Endodermal cell (in vitro differentiated cells): ENCODE results near the gene SYNJ2. TPM values are rescaled to one million over a fixed set of nuclear protein-coding genes. Genes with fewer than 3 reads are reported as not detected.
A peak's percentile ranks its signal among the peaks of the same experiment; 100 is the strongest.

Experiments
- DNase-seq: peaks from one replicate; pipeline ENCODE4 v3.0.0-alpha.2; 2017
- H3K27ac ChIP-seq: 2 replicates; pipeline ENCODE4 v1.5.1; 2013; ENCODE audit warnings: mild to moderate bottlenecking, low read depth, low read length, moderate library complexity
- H3K27me3 ChIP-seq: 2 replicates; pipeline ENCODE4 v1.6.1; 2013; ENCODE audit warnings: mild to moderate bottlenecking, low read length, moderate library complexity; ENCODE audit not compliant: insufficient read depth, control insufficient read depth, poor library complexity, severe bottlenecking
- H3K36me3 ChIP-seq: 2 replicates; pipeline ENCODE4 v1.7.0; 2013; ENCODE audit warnings: mild to moderate bottlenecking, low read length, moderate library complexity; ENCODE audit not compliant: control insufficient read depth, insufficient read depth
- H3K4me1 ChIP-seq: one replicate; pipeline ENCODE4 v1.7.0; 2013; ENCODE audit warnings: low read length; ENCODE audit not compliant: control insufficient read depth, insufficient read depth
- H3K4me3 ChIP-seq: 2 replicates; pipeline ENCODE4 v1.5.1; 2013; ENCODE audit warnings: mild to moderate bottlenecking, low read length, moderate library complexity
- H3K9ac ChIP-seq: 2 replicates; pipeline ENCODE4 v1.6.1; 2013; ENCODE audit warnings: mild to moderate bottlenecking, low read length, moderate library complexity; ENCODE audit not compliant: poor library complexity, severe bottlenecking; ENCODE audit errors: extremely low read depth
- H3K9me3 ChIP-seq: 2 replicates; pipeline ENCODE4 v1.6.1; 2013; ENCODE audit warnings: mild to moderate bottlenecking, low read length, moderate library complexity; ENCODE audit not compliant: control insufficient read depth
- H3K27ac Mint-ChIP-seq: 2 replicates; pipeline ENCODE4 v1.8.0; 2020; ENCODE audit warnings: mixed read lengths
- H3K27me3 Mint-ChIP-seq: 2 replicates; pipeline ENCODE4 v1.8.0; 2021; ENCODE audit warnings: mild to moderate bottlenecking, mixed read lengths; ENCODE audit not compliant: insufficient read depth
- H3K36me3 Mint-ChIP-seq: 2 replicates; pipeline ENCODE4 v1.8.0; 2020; ENCODE audit warnings: low read depth, mixed read lengths
- H3K4me1 Mint-ChIP-seq: 2 replicates; pipeline ENCODE4 v1.8.0; 2020; ENCODE audit warnings: mixed read lengths
- H3K4me3 Mint-ChIP-seq: 2 replicates; pipeline ENCODE4 v1.8.0; 2020; ENCODE audit warnings: mild to moderate bottlenecking, moderate library complexity, mixed read lengths
- H3K9me3 Mint-ChIP-seq: 2 replicates; pipeline ENCODE4 v1.8.0; 2020; ENCODE audit warnings: mild to moderate bottlenecking, mixed read lengths
- WGBS, 2 experiments: methylation state at CpG; one replicate each; pipeline versions ENCODE4 v1.1.5 to v1.1.7; 2013; ENCODE audit warnings: missing lambda C conversion rate in 2 of 2, mixed read lengths in 1 of 2; ENCODE audit not compliant: insufficient coverage in 1 of 2, insufficient read length in 1 of 2; 5-methylcytosine and 5-hydroxymethylcytosine counted together
- total RNA-seq, 2 donors: library from RNA; stranded (reverse); fragmentation: NEBNext Ultra II Directional in 1 of 2; extraction: Animal tissue kit (Norgen Biotek cat#: 25700) in 1 of 2; gene quantifications; 2 replicates in 1 of 2; 3 replicates in 1 of 2; pipeline ENCODE4 v1.2.1, GENCODE V29; 2021
- TF ChIP-seq, protein P1 (sequence below): fragments of 200-600 bp; sonication (generic); conservative IDR thresholded peaks from 2 replicates; pipeline ENCODE4 v1.5.0; 2021; ENCODE audit warnings: antibody characterized with exemption, mild to moderate bottlenecking

The SYNJ2 gene
- total RNA-seq, 2 donors from 2014 or later: 21.2 to 32.8 TPM

DNA sequence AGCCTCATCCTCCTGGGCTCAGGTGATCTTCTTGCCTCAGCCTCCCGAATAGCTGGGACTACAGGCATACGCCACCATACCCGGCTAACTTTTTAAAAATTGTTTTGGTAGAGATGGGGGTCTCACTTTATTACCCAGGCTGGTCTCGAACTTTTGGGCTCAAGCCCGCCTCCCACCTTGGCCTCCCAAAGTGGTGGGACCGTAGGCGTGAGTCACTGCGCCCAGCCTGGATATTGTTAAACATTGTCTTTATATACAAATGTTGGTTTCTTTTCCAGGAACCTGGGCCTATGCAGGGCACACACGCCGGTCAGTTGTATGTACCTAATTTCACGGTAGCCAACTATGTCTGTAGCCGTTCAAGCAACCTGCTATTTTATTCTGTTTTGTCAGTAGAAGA is 60.1 kb downstream of the SYNJ2 start:
- Histone ChIP-seq H3K9ac (no peak overlapping the region), H3K4me3 (no peak overlapping the region), H3K27me3 (no peaks in the 10 kb centered on the region), H3K9me3 (no peaks in the 10 kb centered on the region), H3K36me3 (peaks cover 11% of the 10 kb centered on the region), H3K27ac (no peak overlapping the region), H3K4me1 (peaks cover 11% of the 10 kb centered on the region)
- peaks cover under 1% of the 10 kb centered on the region for H3K27me3 Mint-ChIP-seq
- DNase-seq: no peak
- peaks cover 20% of the 10 kb centered on the region for H3K36me3 Mint-ChIP-seq
- peak overlapping the region; percentile 48 for H3K27ac Mint-ChIP-seq
- peaks cover 29% of the 10 kb centered on the region for H3K4me1 Mint-ChIP-seq
- no peaks in the 10 kb centered on the region for H3K9me3 Mint-ChIP-seq
- H3K4me3 Mint-ChIP-seq: no peak overlapping the region
- TF ChIP-seq, protein P1, sequence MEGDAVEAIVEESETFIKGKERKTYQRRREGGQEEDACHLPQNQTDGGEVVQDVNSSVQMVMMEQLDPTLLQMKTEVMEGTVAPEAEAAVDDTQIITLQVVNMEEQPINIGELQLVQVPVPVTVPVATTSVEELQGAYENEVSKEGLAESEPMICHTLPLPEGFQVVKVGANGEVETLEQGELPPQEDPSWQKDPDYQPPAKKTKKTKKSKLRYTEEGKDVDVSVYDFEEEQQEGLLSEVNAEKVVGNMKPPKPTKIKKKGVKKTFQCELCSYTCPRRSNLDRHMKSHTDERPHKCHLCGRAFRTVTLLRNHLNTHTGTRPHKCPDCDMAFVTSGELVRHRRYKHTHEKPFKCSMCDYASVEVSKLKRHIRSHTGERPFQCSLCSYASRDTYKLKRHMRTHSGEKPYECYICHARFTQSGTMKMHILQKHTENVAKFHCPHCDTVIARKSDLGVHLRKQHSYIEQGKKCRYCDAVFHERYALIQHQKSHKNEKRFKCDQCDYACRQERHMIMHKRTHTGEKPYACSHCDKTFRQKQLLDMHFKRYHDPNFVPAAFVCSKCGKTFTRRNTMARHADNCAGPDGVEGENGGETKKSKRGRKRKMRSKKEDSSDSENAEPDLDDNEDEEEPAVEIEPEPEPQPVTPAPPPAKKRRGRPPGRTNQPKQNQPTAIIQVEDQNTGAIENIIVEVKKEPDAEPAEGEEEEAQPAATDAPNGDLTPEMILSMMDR: no peak
- 85 to 93% methylated on average over 8 to 12 of the region's 12 CpGs for WGBS, 2 experiments

- peak overlapping the region; percentile 12 for H3K27ac Mint-ChIP-seq
These were observed 60.7 kb downstream of the SYNJ2 start for GRCh38 chr6:158042245-158042798.

DNA sequence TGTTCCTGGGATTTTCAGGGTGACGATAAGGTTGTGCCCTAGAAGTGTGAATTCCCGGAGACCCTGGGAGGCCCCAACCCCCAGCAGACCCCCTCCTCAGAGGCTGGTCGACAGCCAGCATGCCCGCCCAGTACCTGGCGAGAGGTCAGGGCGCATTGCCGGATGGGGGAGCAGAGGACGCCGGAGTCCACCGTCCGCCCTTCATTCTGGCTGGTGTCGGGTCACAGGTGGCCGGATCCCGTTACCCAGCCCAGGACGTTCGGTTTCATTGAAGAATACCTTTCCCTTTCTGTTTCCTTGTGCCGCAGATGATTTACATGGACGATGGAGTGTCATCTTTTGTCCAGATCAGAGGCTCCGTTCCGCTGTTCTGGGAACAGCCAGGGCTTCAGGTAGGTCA is 61.3 kb downstream of the SYNJ2 start:
- TF ChIP-seq, protein P1: no peak
- peaks cover 29% of the 10 kb centered on the region for H3K4me1 Mint-ChIP-seq
- H3K27me3 Mint-ChIP-seq: peaks cover 2% of the 10 kb centered on the region
- no peak overlapping the region for H3K4me3 ChIP-seq
- no peak for DNase-seq
- WGBS, 2 experiments: 95 to 98% methylated on average over 16 to 20 of the region's 20 CpGs
- peaks cover 11% of the 10 kb centered on the region for H3K4me1 ChIP-seq
- H3K27ac ChIP-seq: no peak overlapping the region
- peaks cover 22% of the 10 kb centered on the region for H3K36me3 Mint-ChIP-seq
- H3K9me3 ChIP-seq: no peaks in the 10 kb centered on the region
- peaks cover 11% of the 10 kb centered on the region for H3K36me3 ChIP-seq
- H3K27ac Mint-ChIP-seq: no peak overlapping the region
- H3K9me3 Mint-ChIP-seq: no peaks in the 10 kb centered on the region
- no peak overlapping the region for H3K4me3 Mint-ChIP-seq
- H3K27me3 ChIP-seq: no peaks in the 10 kb centered on the region
- no peak overlapping the region for H3K9ac ChIP-seq

More at GRCh38 chr6:158042245-158042798, 60.7 kb downstream of the SYNJ2 start:
- Mint-ChIP-seq H3K4me1 (peaks cover 29% of the 10 kb centered on the region), H3K4me3 (no peak overlapping the region), H3K36me3 (peaks cover 22% of the 10 kb centered on the region), H3K27me3 (peaks cover 2% of the 10 kb centered on the region), H3K9me3 (no peaks in the 10 kb centered on the region)
- Histone ChIP-seq H3K27ac (no peak overlapping the region), H3K36me3 (peaks cover 11% of the 10 kb centered on the region), H3K9ac (no peak overlapping the region), H3K27me3 (no peaks in the 10 kb centered on the region), H3K9me3 (no peaks in the 10 kb centered on the region), H3K4me1 (peaks cover 11% of the 10 kb centered on the region), H3K4me3 (no peak overlapping the region)
- DNase-seq: no peak
- TF ChIP-seq, protein P1: no peak
- WGBS, 2 experiments: 91 to 93% methylated on average over 12 to 16 of the region's 16 CpGs
